GM19395 (cell line): ENCODE results near the gene SEC24D.

Source experiments
- ATAC-seq: cut with Tn5 transposase; IDR thresholded peaks from one replicate; pipeline ENCODE4 v1.9.1; 2021; ENCODE audit warnings: mild to moderate bottlenecking, moderate library complexity; ENCODE audit not compliant: unreplicated experiment

Gene SEC24D

GRCh38 chr4:118774989-118775388, 60.9 kb downstream of the SEC24D start:
- ATAC-seq = no peak

- no peak for ATAC-seq
Measured at GRCh38 chr4:118774321-118774720, 61.6 kb downstream of the SEC24D start.

GRCh38 chr4:118773429-118773792, 62.5 kb downstream of the SEC24D start:
- ATAC-seq = no peak

GRCh38 chr4:118772767-118773428, 63.0 kb downstream of the SEC24D start:
- no peak for ATAC-seq

GRCh38 chr4:118772081-118772766, 63.7 kb downstream of the SEC24D start:
- peak; percentile 83 for ATAC-seq

- no peak for ATAC-seq
Measured at GRCh38 chr4:118770741-118771187, 65.2 kb downstream of the SEC24D start.

- ATAC-seq = no peak
Measured at GRCh38 chr4:118769161-118769560, 66.8 kb downstream of the SEC24D start.

GRCh38 chr4:118767109-118767508, 68.8 kb downstream of the SEC24D start:
- no peak for ATAC-seq

- no peak for ATAC-seq
Measured at GRCh38 chr4:118765399-118765798, 70.5 kb downstream of the SEC24D start.

GRCh38 chr4:118762730-118763477, 73.0 kb downstream of the SEC24D start:
- ATAC-seq = no peak

GRCh38 chr4:118762155-118762554, 73.8 kb downstream of the SEC24D start:
- ATAC-seq = no peak

GRCh38 chr4:118761397-118762016, 74.4 kb downstream of the SEC24D start:
- no peak for ATAC-seq

- peak; percentile 100 for ATAC-seq
Measured at GRCh38 chr4:118760493-118760892, 75.4 kb downstream of the SEC24D start.

GRCh38 chr4:118760092-118760491, 75.8 kb downstream of the SEC24D start:
- ATAC-seq = peak; percentile 49

GRCh38 chr4:118759481-118759880, 76.4 kb downstream of the SEC24D start:
- ATAC-seq = no peak

- ATAC-seq = no peak
Measured at GRCh38 chr4:118758293-118758692, 77.6 kb downstream of the SEC24D start.

GRCh38 chr4:118757761-118758251, 78.1 kb downstream of the SEC24D start:
- ATAC-seq = no peak

- ATAC-seq = no peak
Measured at GRCh38 chr4:118756958-118757357, 79.0 kb downstream of the SEC24D start.

- ATAC-seq = no peak
Measured at GRCh38 chr4:118756429-118756828, 79.5 kb downstream of the SEC24D start.

- no peak for ATAC-seq
Measured at GRCh38 chr4:118755438-118756226, 80.3 kb downstream of the SEC24D start.
